Hematopoietic multipotent progenitor cell treated with erythropoietin and hydrocortisone succinate and interleukin-3 and kit ligand, for 15 days (in vitro differentiated cells): Measurements from ENCODE around the gene AKT3.
"Not testable (repeated sequence)": the region's sequence is repeated elsewhere in the genome, so short reads cannot be mapped to it uniquely, and the experiment has no call there.

ENCODE experiments used
- DNase-seq: peaks from one replicate; pipeline ENCODE4 v3.0.0-alpha.2; 2015; ENCODE audit warnings: low spot score

Gene AKT3

GRCh38 chr1:243841507-243841906, 8.5 kb downstream of the AKT3 start:
- DNase-seq, result no peak

GRCh38 chr1:243837907-243838535, 12.0 kb downstream of the AKT3 start:
- no peak for DNase-seq

- DNase-seq, result no peak
Measured at GRCh38 chr1:243834130-243834529, 15.9 kb downstream of the AKT3 start.

GRCh38 chr1:243831463-243831862, 18.6 kb downstream of the AKT3 start:
- no peak for DNase-seq

GRCh38 chr1:243827206-243827605, 22.8 kb downstream of the AKT3 start:
- DNase-seq, result no peak

GRCh38 chr1:243824907-243825306, 25.1 kb downstream of the AKT3 start:
- DNase-seq, result not testable (repeated sequence)

GRCh38 chr1:243821177-243821680, 28.8 kb downstream of the AKT3 start:
- no peak for DNase-seq

GRCh38 chr1:243819438-243819839, 30.6 kb downstream of the AKT3 start:
- no peak for DNase-seq

- DNase-seq, result no peak
Measured at GRCh38 chr1:243818978-243819377, 31.1 kb downstream of the AKT3 start.

- DNase-seq, result no peak
Measured at GRCh38 chr1:243814718-243815117, 35.3 kb downstream of the AKT3 start.

GRCh38 chr1:243807346-243807745, 42.7 kb downstream of the AKT3 start:
- not testable (repeated sequence) for DNase-seq

- no peak for DNase-seq
Measured at GRCh38 chr1:243806310-243806709, 43.7 kb downstream of the AKT3 start.

GRCh38 chr1:243802736-243803135, 47.3 kb downstream of the AKT3 start:
- DNase-seq, result no peak

GRCh38 chr1:243801378-243801777, 48.7 kb downstream of the AKT3 start:
- no peak for DNase-seq

- DNase-seq, result no peak
Measured at GRCh38 chr1:243799908-243800307, 50.1 kb downstream of the AKT3 start.

GRCh38 chr1:243798726-243799125, 51.3 kb downstream of the AKT3 start:
- DNase-seq, result no peak

- DNase-seq, result no peak
Measured at GRCh38 chr1:243796016-243796415, 54.0 kb downstream of the AKT3 start.

GRCh38 chr1:243793298-243793697, 56.7 kb downstream of the AKT3 start:
- no peak for DNase-seq

- no peak for DNase-seq
Measured at GRCh38 chr1:243792891-243793290, 57.2 kb downstream of the AKT3 start.

GRCh38 chr1:243792401-243792800, 57.6 kb downstream of the AKT3 start:
- DNase-seq, result no peak

- DNase-seq, result no peak
Measured at GRCh38 chr1:243791586-243792267, 58.3 kb downstream of the AKT3 start.

- no peak for DNase-seq
Measured at GRCh38 chr1:243790404-243790803, 59.6 kb downstream of the AKT3 start.

GRCh38 chr1:243786531-243786930, 63.5 kb downstream of the AKT3 start:
- DNase-seq, result no peak

- DNase-seq, result no peak
Measured at GRCh38 chr1:243784506-243784905, 65.5 kb downstream of the AKT3 start.
